K562 (cell line): ENCODE measurements around the gene RYR1. TPM values are rescaled to one million over a fixed set of nuclear protein-coding genes. Genes with fewer than 3 reads are reported as not detected.

Experiments used
- BRF1 ChIP-seq: IDR thresholded peaks from 3 replicates; pipeline ENCODE4 v1.6.1; 2011; ENCODE audit warnings: borderline replicate concordance, mild to moderate bottlenecking; ENCODE audit not compliant: insufficient read length; ENCODE audit errors: extremely low read depth
- CHD4 ChIP-seq: fragments of 200-600 bp; sonication (generic); IDR thresholded peaks from 3 replicates; pipeline ENCODE4 v1.6.1; 2012; ENCODE audit warnings: low read depth, mild to moderate bottlenecking, mixed read lengths, low read length, inconsistent platforms; ENCODE audit not compliant: insufficient read depth, insufficient replicate concordance, poor library complexity, severe bottlenecking
- DPF2 ChIP-seq: fragments of 450-650 bp; IDR thresholded peaks from 2 replicates; pipeline ENCODE4 v1.6.1; 2016
- E2F6 ChIP-seq, 2 experiments: IDR thresholded peaks; 2 replicates each; pipeline ENCODE4 v1.6.1; 2011; ENCODE audit warnings: borderline replicate concordance in 1 of 2, control low read depth in 1 of 2, low read depth in 1 of 2, low read length in 1 of 2, mild to moderate bottlenecking in 1 of 2, mixed read lengths in 1 of 2, moderate library complexity in 1 of 2; ENCODE audit not compliant: insufficient read depth in 1 of 2, insufficient read length in 1 of 2, poor library complexity in 1 of 2, severe bottlenecking in 1 of 2; ENCODE audit errors: extremely low read depth in 1 of 2
- HNRNPH1 ChIP-seq: fragments of 200-400 bp; formaldehyde crosslinking; optimal IDR thresholded peaks from 2 replicates; pipeline ENCODE3; 2017; ENCODE audit warnings: low read depth, mild to moderate bottlenecking, low read length, moderate library complexity
- MAZ ChIP-seq, 2 experiments: fragments of 450-650 bp in 1 of 2; sonication (generic) in 1 of 2; formaldehyde crosslinking; IDR thresholded peaks in 1 of 2; conservative IDR thresholded peaks in 1 of 2; 2 replicates each; pipeline versions ENCODE4 v1.4.0 to v1.5.0; 2020; ENCODE audit warnings: mild to moderate bottlenecking in 1 of 2, missing genetic modification reagents in 1 of 2
- PTRF ChIP-seq: fragments of 450-650 bp; IDR thresholded peaks from 2 replicates; pipeline ENCODE4 v1.6.1; 2016; ENCODE audit warnings: mild to moderate bottlenecking, missing genetic modification characterization, missing compliant biosample characterization
- SMARCA4 ChIP-seq: fragments of 450-650 bp; IDR thresholded peaks from 2 replicates; pipeline ENCODE4 v1.6.1; 2016
- SNAPC5 ChIP-seq: fragments of 250-450 bp; sonication (Bioruptor Pico); IDR thresholded peaks from 2 replicates; pipeline ENCODE4 v1.8.0; 2021; ENCODE audit warnings: moderate library complexity, mild to moderate bottlenecking, inconsistent platforms
- STAT5B ChIP-seq: fragments of 250-450 bp; sonication (Bioruptor Pico); IDR thresholded peaks from 2 replicates; pipeline ENCODE4 v1.8.0; 2021; ENCODE audit warnings: mild to moderate bottlenecking, inconsistent platforms
- ZFPM2 ChIP-seq: fragments of 250-450 bp; sonication (Bioruptor Pico); IDR thresholded peaks from 2 replicates; pipeline ENCODE4 v1.5.1; 2022; ENCODE audit warnings: mild to moderate bottlenecking
- ZKSCAN8 ChIP-seq: fragments of 200-800 bp; sonication (Bioruptor generic); IDR thresholded peaks from 2 replicates; pipeline ENCODE4 v1.6.1; 2016; ENCODE audit warnings: missing genetic modification characterization, missing compliant biosample characterization
- ZNF12 ChIP-seq: sonication (generic); formaldehyde crosslinking; IDR thresholded peaks from 2 replicates; pipeline ENCODE4 v1.4.0; 2020; ENCODE audit warnings: mild to moderate bottlenecking, missing genetic modification reagents
- ZNF197 ChIP-seq: fragments of 200-800 bp; sonication (Bioruptor generic); IDR thresholded peaks from 2 replicates; pipeline ENCODE4 v1.6.1; 2016; ENCODE audit warnings: low read depth, missing genetic modification characterization, missing compliant biosample characterization
- ZNF408 ChIP-seq: fragments of 250-450 bp; sonication (Bioruptor Pico); IDR thresholded peaks from 2 replicates; pipeline ENCODE4 v1.4.0; 2020; ENCODE audit warnings: low read depth, mild to moderate bottlenecking, moderate library complexity
- ZNF507 ChIP-seq: conservative IDR thresholded peaks from 2 replicates; pipeline ENCODE4 v1.6.1; 2017; ENCODE audit warnings: missing genetic modification characterization, missing compliant biosample characterization
- ZNF707 ChIP-seq: fragments of 250-450 bp; sonication (Bioruptor Pico); conservative IDR thresholded peaks from 2 replicates; pipeline ENCODE4 v1.8.0; 2022; ENCODE audit warnings: inconsistent platforms, mild to moderate bottlenecking, moderate library complexity
- polyA plus RNA-seq, 8 experiments: library from polyadenylated mRNA; depleted of rRNA in 4 of 8; stranded (reverse) in 5 of 8; unstranded in 3 of 8; fragments of >200 nt; fragmentation: Nextera tagmentation in 2 of 8; fragmentation: Illumina TruSeq in 1 of 8; extraction: Ambion mirVana in 2 of 8; extraction: Trizol in 1 of 8; gene quantifications; 2 replicates each; pipeline versions ENCODE4 v1.2.1 to v1.2.3, GENCODE V29; 2011 to 2014; ENCODE audit warnings: inconsistent platforms in 1 of 8, missing spikeins in 1 of 8
- total RNA-seq, 7 experiments: library from RNA; depleted of rRNA in 6 of 7; stranded (reverse); fragments of >200 nt in 6 of 7; fragmentation: Illumina TruSeq in 2 of 7; extraction: Trizol in 2 of 7; gene quantifications; 2 replicates each; pipeline versions ENCODE4 v1.2.1 to v1.2.3, GENCODE V29; 2011 to 2021; ENCODE audit warnings: low replicate concordance in 1 of 7
- TF ChIP-seq, protein P1 (sequence below): fragments of 250-450 bp; sonication (Bioruptor Pico); IDR thresholded peaks from 2 replicates; pipeline ENCODE4 v1.9.0; 2021; ENCODE audit warnings: mild to moderate bottlenecking

The RYR1 gene
- total and polyA plus RNA-seq, 9 of the 15 experiments (the other 6 are each of a cell fraction or from before 2014, with no cell fraction given), result 0.11 to 7.4 (median 3.7) TPM

- TF ChIP-seq E2F6 (IDR thresholded peaks at IDR 0.05; ENCODE audit: borderline replicate concordance in 1 of 2, extremely low read depth in 1 of 2, insufficient read depth in 1 of 2, insufficient read length in 1 of 2, low read depth in 1 of 2, low read length in 1 of 2, poor library complexity in 1 of 2, severe bottlenecking in 1 of 2) (peak in 1 of 2 experiments; percentile 16), HNRNPH1 (no peak), MAZ (CRISPR knock-in tag; conservative IDR thresholded peaks at IDR 0.05 in 1 of 2, IDR thresholded peaks at IDR 0.05 in 1 of 2) (peak in 1 of 2 experiments; percentile 53; a peak in 1 of 4 replicates), ZNF408 (CRISPR knock-in tag) (no peak), SMARCA4 (peak; percentile 47), ZNF12 (no peak), BRF1 (no peak), ZFPM2 (CRISPR knock-in tag) (no peak), ZNF707 (no peak), SNAPC5 (no peak), CHD4 (peak; percentile 49), PTRF (tag) (no peak), ZKSCAN8 (CRISPR knock-in tag) (no peak), ZNF197 (CRISPR knock-in tag) (no peak), ZNF507 (tag) (no peak), STAT5B (CRISPR knock-in tag) (no peak), DPF2 (peak; percentile 53; the same call in 1 of the 2 replicates)
- TF ChIP-seq, protein P1, sequence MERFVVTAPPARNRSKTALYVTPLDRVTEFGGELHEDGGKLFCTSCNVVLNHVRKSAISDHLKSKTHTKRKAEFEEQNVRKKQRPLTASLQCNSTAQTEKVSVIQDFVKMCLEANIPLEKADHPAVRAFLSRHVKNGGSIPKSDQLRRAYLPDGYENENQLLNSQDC (CRISPR knock-in tag), result no peak
Observed at GRCh38 chr19:38425810-38426466, 7.6 kb upstream of the RYR1 start, which contains the start of gene RASGRP4 (continued).
